G401 (cell line): ENCODE results near the gene ZMYM5. TPM values are rescaled to one million over a fixed set of nuclear protein-coding genes. Genes with fewer than 3 reads are reported as not detected.

ENCODE experiments used
- total RNA-seq: library from RNA; depleted of rRNA; stranded (reverse); fragments of >200 nt; shearing (Covaris generic); gene quantifications from 2 replicates; pipeline ENCODE4 v1.2.3, GENCODE V29; 2014; rRNA removed

Gene ZMYM5
- total RNA-seq, 1 experiment from 2014 or later, result 15.5 TPM

Other genes with a start within 250 kb of the ZMYM5 start
- 5.4 and 9.2 TPM in 2 replicates for gene MPHOSPH8, start 230.0 kb downstream of the ZMYM5 start, total RNA-seq
- gene PSPC1, start 80.7 kb downstream of the ZMYM5 start, total RNA-seq, result 78.0 and 111 TPM in 2 replicates
- gene ZMYM2, start 95.1 kb upstream of the ZMYM5 start, total RNA-seq, result 60.2 and 86.6 TPM in 2 replicates